Testis (tissue), 3 donors: Measurements from ENCODE around the gene SHLD1. TPM values are rescaled to one million over a fixed set of nuclear protein-coding genes. Genes with fewer than 3 reads are reported as not detected.

Source experiments
- DNase-seq: peaks from one replicate; pipeline ENCODE4 v3.0.0-alpha.2; 2019
- H3K27ac ChIP-seq, 2 donors: fragments of 200-600 bp; sonication (generic); one replicate each; pipeline ENCODE4 v1.5.1; 2019
- H3K27me3 ChIP-seq: fragments of 200-600 bp; sonication (generic); one replicate; pipeline ENCODE4 v1.5.1; 2019
- H3K36me3 ChIP-seq: fragments of 200-600 bp; sonication (generic); one replicate; pipeline ENCODE4 v1.5.1; 2017; ENCODE audit warnings: low read depth; ENCODE audit errors: missing control alignments
- H3K4me1 ChIP-seq: fragments of 200-600 bp; sonication (generic); one replicate; pipeline ENCODE4 v1.5.1; 2019
- H3K4me3 ChIP-seq, 2 donors: fragments of 200-600 bp; sonication (generic); one replicate each; pipeline ENCODE4 v1.5.1; 2017 to 2019
- H3K9me3 ChIP-seq: fragments of 200-600 bp; sonication (generic); one replicate; pipeline ENCODE4 v1.5.1; 2017
- POLR2A ChIP-seq: fragments of 450-650 bp; IDR thresholded peaks from one replicate; pipeline ENCODE4 v1.6.1; 2017; ENCODE audit warnings: antibody characterized with exemption, mild to moderate bottlenecking, moderate library complexity
- WGBS, 2 donors: methylation state at CpG; one replicate each; pipeline ENCODE4 v1.1.5; 2018; 5-methylcytosine and 5-hydroxymethylcytosine counted together
- intact Hi-C: fragments of 100-400 bp; cut with DNase I; formaldehyde crosslinking; loops from one replicate; pipeline ENCODE4 v1.15.1; 2023; ENCODE audit warnings: low total_unique reads
- polyA plus RNA-seq: library from polyadenylated mRNA; stranded (reverse); fragments of 350-450 nt; fragmentation: Illumina TruSeq; extraction: RNeasy Lipid Tissue Mini Kit (QIAGEN cat#74804); gene quantifications from one replicate; pipeline ENCODE4 v1.2.3, GENCODE V29; 2014; ENCODE audit warnings: low read depth, low replicate concordance; ENCODE audit not compliant: insufficient read depth
- total RNA-seq, 2 donors: library from RNA; depleted of rRNA; stranded (reverse); fragments of >200 nt; gene quantifications; one replicate each; pipeline ENCODE4 v1.2.3, GENCODE V29; 2016
- TF ChIP-seq, protein P1 (sequence below), 3 experiments: fragments of 450-650 bp in 2 of 3; fragments of 200-600 bp in 1 of 3; sonication (generic) in 1 of 3; IDR thresholded peaks; one replicate each; pipeline ENCODE4 v1.5.1; 2016 to 2019; ENCODE audit warnings: antibody characterized with exemption in 3 of 3, mild to moderate bottlenecking in 2 of 3, moderate library complexity in 1 of 3

SHLD1 gene
- total and polyA plus RNA-seq, 3 donors from 2014 or later, result 2.2 to 6.0 (median 5.4) TPM

DNA sequence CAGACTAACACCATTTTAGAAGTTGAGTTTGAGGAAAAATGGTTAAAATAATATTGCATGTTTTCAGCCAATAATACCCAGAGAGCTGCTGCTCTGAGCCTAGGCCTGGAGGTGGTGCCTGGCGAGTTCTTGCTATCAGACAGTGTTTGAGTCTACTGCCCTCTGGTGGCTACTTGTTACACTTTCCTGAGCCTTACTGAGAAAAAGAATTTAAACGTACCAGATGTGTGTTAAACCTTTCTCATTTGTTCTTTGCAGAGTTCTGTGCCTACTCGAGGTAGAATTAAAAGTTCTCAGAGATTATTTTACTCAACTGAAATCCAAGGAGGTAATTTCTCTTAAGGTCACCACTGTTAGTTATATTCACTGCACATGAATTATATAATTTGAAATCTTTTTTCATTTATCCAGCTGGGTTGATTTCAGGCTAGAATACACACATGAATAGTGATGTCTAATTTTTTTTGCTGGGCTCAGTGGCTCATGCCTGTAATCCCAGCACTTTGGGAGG is 38.2 kb downstream of the SHLD1 start:
- Histone ChIP-seq H3K4me1 (peaks cover 10% of the 10 kb centered on the region), H3K4me3 (no peak overlapping the region), H3K27me3 (no peaks in the 10 kb centered on the region), H3K36me3 (no peaks in the 10 kb centered on the region), H3K27ac (no peak overlapping the region), H3K9me3 (no peaks in the 10 kb centered on the region)
- 9 to 12% methylated on average over 3 of the region's 3 CpGs for WGBS, 2 donors
- intact Hi-C loops, result loop anchor here (5.0 kb wide), 1 partner anchor 216 kb away; no protein-coding TSS in a partner anchor
- peak; percentile 94 for DNase-seq
- no peak for TF ChIP-seq POLR2A
- TF ChIP-seq, protein P1, sequence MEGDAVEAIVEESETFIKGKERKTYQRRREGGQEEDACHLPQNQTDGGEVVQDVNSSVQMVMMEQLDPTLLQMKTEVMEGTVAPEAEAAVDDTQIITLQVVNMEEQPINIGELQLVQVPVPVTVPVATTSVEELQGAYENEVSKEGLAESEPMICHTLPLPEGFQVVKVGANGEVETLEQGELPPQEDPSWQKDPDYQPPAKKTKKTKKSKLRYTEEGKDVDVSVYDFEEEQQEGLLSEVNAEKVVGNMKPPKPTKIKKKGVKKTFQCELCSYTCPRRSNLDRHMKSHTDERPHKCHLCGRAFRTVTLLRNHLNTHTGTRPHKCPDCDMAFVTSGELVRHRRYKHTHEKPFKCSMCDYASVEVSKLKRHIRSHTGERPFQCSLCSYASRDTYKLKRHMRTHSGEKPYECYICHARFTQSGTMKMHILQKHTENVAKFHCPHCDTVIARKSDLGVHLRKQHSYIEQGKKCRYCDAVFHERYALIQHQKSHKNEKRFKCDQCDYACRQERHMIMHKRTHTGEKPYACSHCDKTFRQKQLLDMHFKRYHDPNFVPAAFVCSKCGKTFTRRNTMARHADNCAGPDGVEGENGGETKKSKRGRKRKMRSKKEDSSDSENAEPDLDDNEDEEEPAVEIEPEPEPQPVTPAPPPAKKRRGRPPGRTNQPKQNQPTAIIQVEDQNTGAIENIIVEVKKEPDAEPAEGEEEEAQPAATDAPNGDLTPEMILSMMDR (IDR thresholded peaks at IDR 0.05), result peak; percentile 85 to 91 (median 86)

DNA sequence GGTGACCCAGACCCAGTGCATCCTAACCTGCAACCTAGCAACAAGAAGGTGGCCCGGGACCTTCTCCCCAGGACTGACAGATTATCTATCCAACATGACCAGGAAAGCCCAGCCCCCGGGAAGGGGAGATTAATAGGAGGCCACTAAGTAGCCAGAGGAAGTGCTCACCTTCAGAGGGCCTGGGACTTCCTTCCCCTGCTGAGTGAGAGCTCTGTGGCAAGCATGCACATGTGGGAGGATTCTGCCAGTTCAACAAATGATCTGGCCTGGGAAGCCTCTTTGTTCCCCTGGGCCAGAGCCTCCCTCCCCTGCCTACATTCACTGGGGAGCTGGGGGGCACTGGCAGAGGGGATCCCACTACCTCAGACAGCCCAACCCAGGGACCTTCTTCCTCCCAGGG is 39.6 kb downstream of the SHLD1 start:
- TF ChIP-seq, protein P1 (IDR thresholded peaks at IDR 0.05), result no peak
- TF ChIP-seq POLR2A, result no peak
- WGBS, 2 donors, result 73 to 90% methylated on average over 2 of the region's 2 CpGs
- H3K27me3 ChIP-seq, result no peaks in the 10 kb centered on the region
- no peak overlapping the region for H3K4me3 ChIP-seq
- DNase-seq, result no peak
- no peaks in the 10 kb centered on the region for H3K36me3 ChIP-seq
- no peaks in the 10 kb centered on the region for H3K9me3 ChIP-seq
- H3K27ac ChIP-seq, result no peak overlapping the region
- intact Hi-C loops, result loop anchor here (5.0 to 10.0 kb wide), 2 partner anchors 218 to 265 kb away; no protein-coding TSS in a partner anchor
- H3K4me1 ChIP-seq, result peaks cover 10% of the 10 kb centered on the region

GRCh38 chr20:5793916-5794315 is 43.7 kb downstream of the SHLD1 start:
- H3K4me1 ChIP-seq, result no peaks in the 10 kb centered on the region
- H3K27ac ChIP-seq, result no peak overlapping the region
- no peak for DNase-seq
- no peaks in the 10 kb centered on the region for H3K9me3 ChIP-seq
- TF ChIP-seq, protein P1 (IDR thresholded peaks at IDR 0.05), result no peak
- no peak for TF ChIP-seq POLR2A
- H3K36me3 ChIP-seq, result no peaks in the 10 kb centered on the region
- no peak overlapping the region for H3K4me3 ChIP-seq
- WGBS, 2 donors, result 73 to 90% methylated on average over 2 of the region's 2 CpGs
- intact Hi-C loops, result loop anchor here (10.0 kb wide), 1 partner anchor 269 kb away; no protein-coding TSS in a partner anchor
- H3K27me3 ChIP-seq, result no peaks in the 10 kb centered on the region

DNA sequence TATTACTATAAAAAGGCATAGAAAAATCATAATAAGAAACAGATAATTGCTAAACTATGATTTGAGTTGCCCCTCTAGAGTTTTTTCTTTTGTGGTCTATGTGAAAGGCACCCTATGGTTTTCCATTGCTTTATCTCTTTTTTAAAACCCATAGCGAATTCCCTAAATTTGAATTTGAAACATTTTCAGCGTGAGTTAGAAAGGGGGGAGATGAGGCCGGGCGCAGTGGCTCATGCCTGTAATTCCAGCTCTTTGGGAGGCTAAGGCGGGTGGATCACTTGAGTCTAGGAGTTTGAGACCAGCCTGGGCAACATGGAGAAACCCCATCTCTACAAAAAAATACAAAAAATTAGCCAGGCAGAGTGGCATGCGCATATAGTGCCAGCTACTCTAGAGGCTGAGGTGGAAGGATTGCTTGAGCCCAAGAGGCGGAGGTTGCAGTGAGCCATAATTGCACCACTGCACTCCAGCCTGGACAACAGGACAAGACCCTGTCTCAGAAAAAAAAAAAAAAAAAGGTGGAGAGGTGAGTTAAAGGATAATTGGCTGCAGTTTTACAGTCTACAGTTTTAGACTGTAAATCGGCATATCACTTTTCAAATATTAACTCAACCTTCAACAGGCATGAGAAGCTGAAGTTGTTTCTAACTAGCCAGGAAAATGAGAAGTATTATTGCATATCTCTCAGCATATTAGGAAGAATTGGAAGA is 46.3 kb downstream of the SHLD1 start:
- Histone ChIP-seq H3K27me3 (no peaks in the 10 kb centered on the region), H3K36me3 (no peaks in the 10 kb centered on the region), H3K4me1 (no peaks in the 10 kb centered on the region), H3K27ac (no peak overlapping the region), H3K9me3 (no peaks in the 10 kb centered on the region), H3K4me3 (no peak overlapping the region)
- no peak for DNase-seq
- 90 to 92% methylated on average over 8 of the region's 8 CpGs for WGBS, 2 donors
- intact Hi-C loops, result loop anchor here (10.0 kb wide), 1 partner anchor 272 kb away; no protein-coding TSS in a partner anchor
- TF ChIP-seq, protein P1 (IDR thresholded peaks at IDR 0.05), result no peak
- TF ChIP-seq POLR2A, result no peak
